GM19099 (cell line): ENCODE results near the gene LRRFIP1.

Experiments used
- POLR2A ChIP-seq: IDR thresholded peaks from 3 replicates; pipeline ENCODE4 v1.6.1; 2011; ENCODE audit warnings: low read depth; ENCODE audit not compliant: insufficient read length; ENCODE audit errors: extremely low read depth

LRRFIP1 gene

GRCh38 chr2:237653776-237654558 is 26.6 kb downstream of the LRRFIP1 start:
- no peak for TF ChIP-seq POLR2A

- no peak for TF ChIP-seq POLR2A
Observed at GRCh38 chr2:237657063-237657462, 29.7 kb downstream of the LRRFIP1 start.

- TF ChIP-seq POLR2A: no peak
Observed at GRCh38 chr2:237660381-237660900, 33.1 kb downstream of the LRRFIP1 start.

- no peak for TF ChIP-seq POLR2A
Observed at GRCh38 chr2:237661270-237661669, 33.9 kb downstream of the LRRFIP1 start.

GRCh38 chr2:237661799-237662328 is 34.5 kb downstream of the LRRFIP1 start:
- TF ChIP-seq POLR2A: no peak

GRCh38 chr2:237662671-237663093 is 35.3 kb downstream of the LRRFIP1 start:
- TF ChIP-seq POLR2A: no peak

GRCh38 chr2:237663517-237664110 is 36.2 kb downstream of the LRRFIP1 start:
- no peak for TF ChIP-seq POLR2A

- no peak for TF ChIP-seq POLR2A
Observed at GRCh38 chr2:237664151-237664550, 36.8 kb downstream of the LRRFIP1 start.

- no peak for TF ChIP-seq POLR2A
Observed at GRCh38 chr2:237665713-237666143, 38.3 kb downstream of the LRRFIP1 start.

GRCh38 chr2:237666606-237667005 is 39.2 kb downstream of the LRRFIP1 start:
- no peak for TF ChIP-seq POLR2A

GRCh38 chr2:237667893-237668292 is 40.5 kb downstream of the LRRFIP1 start:
- TF ChIP-seq POLR2A: no peak

GRCh38 chr2:237668440-237668839 is 41.1 kb downstream of the LRRFIP1 start:
- TF ChIP-seq POLR2A: no peak

GRCh38 chr2:237669283-237669627 is 41.9 kb downstream of the LRRFIP1 start:
- no peak for TF ChIP-seq POLR2A

GRCh38 chr2:237669628-237670392 is 42.4 kb downstream of the LRRFIP1 start:
- no peak for TF ChIP-seq POLR2A

- TF ChIP-seq POLR2A: no peak
Observed at GRCh38 chr2:237670641-237671040, 43.3 kb downstream of the LRRFIP1 start.
